ENCODE measurements around the gene SLC23A2. TPM values are rescaled to one million over a fixed set of nuclear protein-coding genes. Genes with fewer than 3 reads are reported as not detected.

Gene SLC23A2
- total RNA-seq, 4 donors from 2014 or later: 10.5 to 29.0 (median 20.4) TPM

- no peaks in the 10 kb centered on the region for H3K27me3 ChIP-seq
- no peak overlapping the region for H3K4me3 ChIP-seq
- H3K36me3 ChIP-seq: no peaks in the 10 kb centered on the region
- H3K27ac ChIP-seq: peak overlapping the region; percentile 75
- peak; percentile 51 to 75 for DNase-seq (ENCODE audit: low spot score in 2 of 2)
- H3K4me1 ChIP-seq: peaks cover 46% of the 10 kb centered on the region
- no peaks in the 10 kb centered on the region for H3K9me3 ChIP-seq
- TF ChIP-seq POLR2AphosphoS5 (IDR thresholded peaks at IDR 0.05) (no peak), EP300 (IDR thresholded peaks at IDR 0.05) (no peak), POLR2A (IDR thresholded peaks at IDR 0.05) (no peak), CTCF (IDR thresholded peaks at IDR 0.05) (no peak)
- 63% methylated on average over 17 of the region's 22 CpGs for WGBS
Measured at GRCh38 chr20:4813076-4813862, 188.0 kb downstream of the SLC23A2 start.

- Histone ChIP-seq H3K9me3 (no peaks in the 10 kb centered on the region), H3K27ac (peak overlapping the region; percentile 75), H3K36me3 (no peaks in the 10 kb centered on the region), H3K4me3 (no peak overlapping the region), H3K4me1 (peaks cover 46% of the 10 kb centered on the region), H3K27me3 (no peaks in the 10 kb centered on the region)
- no peak for TF ChIP-seq POLR2AphosphoS5 (IDR thresholded peaks at IDR 0.05)
- no peak for TF ChIP-seq EP300 (IDR thresholded peaks at IDR 0.05)
- no peak for TF ChIP-seq CTCF (IDR thresholded peaks at IDR 0.05)
- TF ChIP-seq POLR2A (IDR thresholded peaks at IDR 0.05): no peak
- 85% methylated on average over 5 of the region's 7 CpGs for whole genome bisulfite sequencing
- no peak for DNase-seq (ENCODE audit: low spot score in 2 of 2)
Measured at GRCh38 chr20:4812641-4813075, 188.7 kb downstream of the SLC23A2 start.

GRCh38 chr20:4812216-4812615, 189.1 kb downstream of the SLC23A2 start:
- WGBS: 85% methylated on average over 4 of the region's 6 CpGs
- H3K9me3 ChIP-seq: no peaks in the 10 kb centered on the region
- peak in 1 of 2 donors; percentile 55 for DNase-seq (ENCODE audit: low spot score in 2 of 2)
- H3K4me1 ChIP-seq: peaks cover 46% of the 10 kb centered on the region
- TF ChIP-seq EP300 (IDR thresholded peaks at IDR 0.05) (no peak), POLR2AphosphoS5 (IDR thresholded peaks at IDR 0.05) (no peak), POLR2A (IDR thresholded peaks at IDR 0.05) (no peak), CTCF (IDR thresholded peaks at IDR 0.05) (no peak)
- H3K4me3 ChIP-seq: no peak overlapping the region
- no peaks in the 10 kb centered on the region for H3K27me3 ChIP-seq
- no peak overlapping the region for H3K27ac ChIP-seq
- H3K36me3 ChIP-seq: no peaks in the 10 kb centered on the region

GRCh38 chr20:4811661-4812181, 189.6 kb downstream of the SLC23A2 start:
- no peaks in the 10 kb centered on the region for H3K9me3 ChIP-seq
- no peak overlapping the region for H3K4me3 ChIP-seq
- WGBS: 69% methylated on average over 8 of the region's 8 CpGs
- peaks cover 46% of the 10 kb centered on the region for H3K4me1 ChIP-seq
- peak in 1 of 2 donors; percentile 83 for DNase-seq (ENCODE audit: low spot score in 2 of 2)
- H3K27ac ChIP-seq: no peak overlapping the region
- no peaks in the 10 kb centered on the region for H3K36me3 ChIP-seq
- TF ChIP-seq POLR2A (IDR thresholded peaks at IDR 0.05): no peak
- TF ChIP-seq CTCF (IDR thresholded peaks at IDR 0.05): no peak
- no peak for TF ChIP-seq POLR2AphosphoS5 (IDR thresholded peaks at IDR 0.05)
- no peak for TF ChIP-seq EP300 (IDR thresholded peaks at IDR 0.05)
- H3K27me3 ChIP-seq: no peaks in the 10 kb centered on the region

- Histone ChIP-seq H3K4me3 (no peak overlapping the region), H3K36me3 (no peaks in the 10 kb centered on the region), H3K9me3 (no peaks in the 10 kb centered on the region), H3K27ac (no peak overlapping the region), H3K4me1 (peaks cover 46% of the 10 kb centered on the region), H3K27me3 (no peaks in the 10 kb centered on the region)
- 93% methylated on average over 4 of the region's 4 CpGs for WGBS
- DNase-seq (ENCODE audit: low spot score in 2 of 2): no peak
- no peak for TF ChIP-seq POLR2AphosphoS5 (IDR thresholded peaks at IDR 0.05)
- no peak for TF ChIP-seq POLR2A (IDR thresholded peaks at IDR 0.05)
- TF ChIP-seq EP300 (IDR thresholded peaks at IDR 0.05): no peak
- TF ChIP-seq CTCF (IDR thresholded peaks at IDR 0.05): no peak
Measured at GRCh38 chr20:4811257-4811656, 190.1 kb downstream of the SLC23A2 start.

Measured in suprapubic skin (tissue), 4 donors.